NT2/D1 (cell line): ENCODE measurements around the gene PLXDC2.

ENCODE experiments used
- DNase-seq: peaks from one replicate; pipeline ENCODE4 v3.0.0-alpha.2; 2011; ENCODE audit warnings: low read depth, low spot score
- H3K27me3 ChIP-seq: 2 replicates; pipeline ENCODE4 v1.6.0; 2011; ENCODE audit warnings: mild to moderate bottlenecking; ENCODE audit not compliant: insufficient read length, insufficient read depth
- H3K36me3 ChIP-seq: 2 replicates; pipeline ENCODE4 v1.6.1; 2011; ENCODE audit warnings: mild to moderate bottlenecking, low read length, mixed read lengths; ENCODE audit not compliant: insufficient read depth, insufficient read length
- H3K4me1 ChIP-seq: 2 replicates; pipeline ENCODE4 v1.5.1; 2011; ENCODE audit not compliant: insufficient read depth, insufficient read length
- H3K4me3 ChIP-seq: 2 replicates; pipeline ENCODE4 v1.5.1; 2011; ENCODE audit warnings: low read depth; ENCODE audit not compliant: insufficient read length
- H3K9ac ChIP-seq: 2 replicates; pipeline ENCODE4 v1.6.0; 2011; ENCODE audit warnings: low read depth; ENCODE audit not compliant: insufficient read length
- H3K9me3 ChIP-seq: 2 replicates; pipeline ENCODE4 v1.5.1; 2011; ENCODE audit warnings: mild to moderate bottlenecking, low read length; ENCODE audit not compliant: insufficient read depth
- SUZ12 ChIP-seq: IDR thresholded peaks from 2 replicates; pipeline ENCODE4 v1.6.1; 2011; ENCODE audit not compliant: insufficient read length, insufficient read depth; ENCODE audit errors: extremely low read depth
- YY1 ChIP-seq: IDR thresholded peaks from 2 replicates; pipeline ENCODE4 v1.6.1; 2011; ENCODE audit not compliant: insufficient read length, insufficient read depth
- ZNF274 ChIP-seq: IDR thresholded peaks from 2 replicates; pipeline ENCODE4 v1.6.1; 2011; ENCODE audit warnings: mild to moderate bottlenecking, low read depth, low read length

PLXDC2 gene

GRCh38 chr10:20115894-20116293 lies 299.7 kb downstream of the PLXDC2 start:
- no peak overlapping the region for H3K9ac ChIP-seq
- H3K4me3 ChIP-seq, result no peak overlapping the region
- H3K36me3 ChIP-seq, result no peaks in the 10 kb centered on the region
- no peaks in the 10 kb centered on the region for H3K4me1 ChIP-seq
- no peaks in the 10 kb centered on the region for H3K27me3 ChIP-seq
- TF ChIP-seq ZNF274 (no peak), SUZ12 (no peak), YY1 (no peak)
- H3K9me3 ChIP-seq, result peaks cover 5% of the 10 kb centered on the region; the same call in 1 of the 2 replicates
- DNase-seq, result peak; percentile 20

- H3K36me3 ChIP-seq, result no peaks in the 10 kb centered on the region
- no peak overlapping the region for H3K9ac ChIP-seq
- no peaks in the 10 kb centered on the region for H3K4me1 ChIP-seq
- H3K27me3 ChIP-seq, result no peaks in the 10 kb centered on the region
- peaks cover 5% of the 10 kb centered on the region; the same call in 1 of the 2 replicates for H3K9me3 ChIP-seq
- TF ChIP-seq SUZ12 (no peak), ZNF274 (no peak), YY1 (no peak)
- no peak overlapping the region for H3K4me3 ChIP-seq
- DNase-seq, result no peak
Measured at GRCh38 chr10:20117471-20117870, 301.2 kb downstream of the PLXDC2 start.

- Histone ChIP-seq H3K36me3 (no peaks in the 10 kb centered on the region), H3K4me3 (no peak overlapping the region), H3K9me3 (no peaks in the 10 kb centered on the region), H3K4me1 (no peaks in the 10 kb centered on the region), H3K9ac (no peak overlapping the region), H3K27me3 (no peaks in the 10 kb centered on the region)
- TF ChIP-seq YY1, result no peak
- no peak for TF ChIP-seq ZNF274
- TF ChIP-seq SUZ12, result no peak
- DNase-seq, result no peak
Measured at GRCh38 chr10:20118119-20118518, 301.9 kb downstream of the PLXDC2 start.

GRCh38 chr10:20128811-20129210 lies 312.6 kb downstream of the PLXDC2 start:
- Histone ChIP-seq H3K4me3 (no peak overlapping the region), H3K9ac (no peak overlapping the region), H3K4me1 (no peaks in the 10 kb centered on the region), H3K36me3 (no peaks in the 10 kb centered on the region), H3K27me3 (no peaks in the 10 kb centered on the region), H3K9me3 (no peaks in the 10 kb centered on the region)
- no peak for DNase-seq
- no peak for TF ChIP-seq ZNF274
- TF ChIP-seq SUZ12, result no peak
- TF ChIP-seq YY1, result no peak

- Histone ChIP-seq H3K9ac (no peak overlapping the region), H3K4me3 (no peak overlapping the region), H3K4me1 (no peaks in the 10 kb centered on the region), H3K36me3 (no peaks in the 10 kb centered on the region), H3K9me3 (peaks cover 7% of the 10 kb centered on the region; the same call in 1 of the 2 replicates), H3K27me3 (no peaks in the 10 kb centered on the region)
- DNase-seq, result no peak
- no peak for TF ChIP-seq ZNF274
- no peak for TF ChIP-seq SUZ12
- TF ChIP-seq YY1, result no peak
Measured at GRCh38 chr10:20132816-20133215, 316.6 kb downstream of the PLXDC2 start.

- Histone ChIP-seq H3K36me3 (no peaks in the 10 kb centered on the region), H3K27me3 (no peaks in the 10 kb centered on the region), H3K9me3 (peaks cover 7% of the 10 kb centered on the region; the same call in 1 of the 2 replicates), H3K4me3 (no peak overlapping the region), H3K9ac (no peak overlapping the region), H3K4me1 (no peaks in the 10 kb centered on the region)
- TF ChIP-seq YY1 (no peak), SUZ12 (no peak), ZNF274 (no peak)
- DNase-seq, result no peak
Measured at GRCh38 chr10:20133669-20134189, 317.5 kb downstream of the PLXDC2 start.

GRCh38 chr10:20142311-20142710 lies 326.1 kb downstream of the PLXDC2 start:
- no peaks in the 10 kb centered on the region for H3K27me3 ChIP-seq
- DNase-seq, result no peak
- H3K4me3 ChIP-seq, result no peak overlapping the region
- no peaks in the 10 kb centered on the region for H3K9me3 ChIP-seq
- H3K9ac ChIP-seq, result no peak overlapping the region
- no peaks in the 10 kb centered on the region for H3K36me3 ChIP-seq
- no peaks in the 10 kb centered on the region for H3K4me1 ChIP-seq
- no peak for TF ChIP-seq ZNF274
- no peak for TF ChIP-seq YY1
- no peak for TF ChIP-seq SUZ12

GRCh38 chr10:20144268-20144667 lies 328.0 kb downstream of the PLXDC2 start:
- no peak for TF ChIP-seq SUZ12
- TF ChIP-seq YY1, result no peak
- TF ChIP-seq ZNF274, result no peak

More at GRCh38 chr10:20144268-20144667, 328.0 kb downstream of the PLXDC2 start:
- no peak overlapping the region for H3K4me3 ChIP-seq
- no peaks in the 10 kb centered on the region for H3K27me3 ChIP-seq
- H3K36me3 ChIP-seq, result no peaks in the 10 kb centered on the region
- H3K4me1 ChIP-seq, result no peaks in the 10 kb centered on the region
- no peak overlapping the region for H3K9ac ChIP-seq
- H3K9me3 ChIP-seq, result no peaks in the 10 kb centered on the region
- no peak for DNase-seq
